ENCODE data around the gene AKAP1.
"Not testable (repeated sequence)": the region's sequence is repeated elsewhere in the genome, so short reads cannot be mapped to it uniquely, and the experiment has no call there.

AKAP1 gene

DNA sequence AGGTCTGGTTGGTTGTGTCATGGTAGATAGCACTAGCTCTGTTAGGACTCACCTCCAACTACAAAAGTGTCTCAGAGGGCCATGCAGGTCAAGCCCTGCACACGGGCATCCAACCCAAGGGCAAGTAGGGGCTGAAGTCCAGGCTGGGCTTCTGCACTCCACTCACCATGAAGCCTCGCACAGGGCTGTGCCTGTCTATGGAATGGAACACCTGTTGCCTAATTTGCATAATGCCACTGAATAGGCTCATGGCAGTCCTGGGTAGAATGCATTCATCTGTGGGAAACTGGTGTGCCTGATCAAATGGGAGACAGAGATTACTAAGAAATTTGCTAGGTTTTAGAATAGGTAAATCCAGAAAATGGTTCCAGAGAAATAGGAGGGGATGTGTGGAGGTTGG, 8.0 kb upstream of the AKAP1 start:
- no peak for DNase-seq (ENCODE audit: low read depth)

DNA sequence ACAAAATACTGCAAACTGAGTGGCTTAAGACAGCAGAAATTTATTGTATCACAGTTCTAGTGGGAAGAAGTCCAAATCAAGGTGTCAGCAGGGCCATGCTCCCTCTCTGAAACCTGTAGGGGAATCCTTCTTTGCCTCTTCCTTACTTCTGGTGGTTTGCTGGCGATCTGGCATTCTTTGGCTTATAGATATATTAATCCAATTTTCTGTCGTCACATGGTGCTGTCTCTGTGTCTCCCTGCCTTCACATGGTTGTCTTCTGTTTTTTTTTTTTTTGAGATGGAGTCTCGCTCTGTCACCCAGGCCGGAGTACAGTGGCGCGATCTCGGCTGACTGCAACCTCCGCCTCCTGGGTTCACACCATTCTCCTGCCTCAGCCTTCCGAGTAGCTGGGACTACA, 6.8 kb upstream of the AKAP1 start:
- no peak for DNase-seq (ENCODE audit: low read depth)

DNA sequence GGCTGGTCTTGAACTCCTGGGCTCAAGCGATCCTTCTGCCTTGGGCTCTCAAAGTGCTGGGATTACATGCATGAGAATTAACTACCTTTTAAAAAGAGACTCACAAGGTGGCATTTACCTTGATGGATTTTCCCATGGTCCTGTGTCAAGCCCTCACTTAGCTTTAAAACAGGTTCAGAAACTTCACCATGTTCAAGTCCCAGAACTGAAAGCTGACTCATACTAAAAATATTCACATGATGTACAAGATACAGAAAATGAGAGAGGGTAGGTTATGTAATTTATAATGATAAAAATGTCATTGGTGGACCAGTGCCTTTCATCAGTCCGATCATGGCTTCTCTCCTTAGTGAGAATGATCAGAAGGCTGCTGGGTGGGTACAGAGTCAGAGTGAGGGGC, 4.3 kb upstream of the AKAP1 start:
- DNase-seq (ENCODE audit: low read depth): no peak

DNA sequence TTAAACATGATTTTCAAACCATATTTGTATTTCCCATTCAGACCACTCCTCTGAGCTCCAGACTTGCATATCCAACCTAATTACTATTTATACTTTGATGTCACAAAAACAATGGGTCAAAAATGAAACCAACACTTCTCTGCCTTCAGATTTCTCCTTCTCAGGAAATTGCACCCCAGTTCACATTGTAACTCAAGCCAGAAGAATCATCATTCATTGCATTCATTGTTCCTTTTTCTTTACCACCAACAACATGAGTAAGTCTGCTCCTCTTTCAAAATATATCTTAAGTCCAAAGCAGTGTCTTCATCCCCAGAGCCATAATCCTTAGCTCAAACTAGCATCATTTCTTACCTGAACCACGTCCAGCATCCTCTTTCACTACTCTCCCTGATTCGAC, 2.6 kb upstream of the AKAP1 start:
- no peak for DNase-seq (ENCODE audit: low read depth)

DNA sequence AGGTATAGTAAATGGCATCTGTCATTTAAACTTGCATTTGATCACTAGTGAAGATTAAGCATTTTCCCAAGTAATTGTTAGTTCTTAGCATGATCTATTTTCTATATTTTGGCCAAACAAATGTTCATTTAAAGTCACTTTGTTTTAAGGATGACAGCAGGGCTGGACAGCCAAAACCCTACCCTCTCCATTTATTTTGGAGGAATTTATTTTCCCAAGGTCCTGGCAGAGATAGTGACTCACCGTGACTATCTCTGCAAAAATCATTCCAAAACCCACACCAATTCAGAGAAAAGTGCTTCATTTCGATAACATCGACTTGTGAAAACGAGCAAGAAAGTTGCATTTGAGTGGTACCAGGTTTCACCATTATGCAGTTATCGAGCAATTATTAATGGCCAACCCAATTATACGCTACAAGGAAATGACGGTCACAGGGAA, 665 bp upstream of the AKAP1 start:
- DNase-seq (ENCODE audit: low read depth): no peak

DNA sequence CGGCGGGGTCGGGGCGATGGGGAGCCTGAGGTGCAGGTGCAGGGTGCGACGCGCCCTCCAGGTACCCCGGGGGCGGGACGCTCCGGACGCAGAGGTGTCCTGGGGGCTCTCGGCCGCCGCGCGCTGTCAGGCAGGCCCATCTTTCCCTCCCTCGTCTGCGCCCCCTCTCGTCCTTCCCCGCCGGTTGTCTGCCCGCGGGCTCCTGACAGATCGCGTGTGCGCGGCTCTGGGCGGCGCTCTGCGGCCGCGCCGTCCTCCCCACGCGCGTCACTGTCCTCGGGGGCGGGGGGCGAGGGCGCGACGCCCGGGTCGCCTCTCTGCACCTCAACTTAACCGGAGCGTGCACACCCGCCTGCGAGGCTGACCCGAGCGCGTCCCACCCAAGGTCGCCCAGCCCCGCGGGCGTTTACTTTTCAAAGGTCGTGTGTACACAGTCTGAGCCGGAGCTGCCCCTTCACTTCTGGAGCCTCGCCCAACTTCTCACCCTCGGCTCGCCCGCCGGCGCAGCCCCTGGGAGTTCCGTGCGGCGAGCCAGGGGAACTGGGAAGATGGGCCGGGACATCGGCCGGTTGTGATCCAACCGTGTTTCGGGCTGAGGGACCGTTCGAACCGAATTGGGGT, 512 bp downstream of the AKAP1 start:
- peak; percentile 40 for DNase-seq (ENCODE audit: low read depth)

DNA sequence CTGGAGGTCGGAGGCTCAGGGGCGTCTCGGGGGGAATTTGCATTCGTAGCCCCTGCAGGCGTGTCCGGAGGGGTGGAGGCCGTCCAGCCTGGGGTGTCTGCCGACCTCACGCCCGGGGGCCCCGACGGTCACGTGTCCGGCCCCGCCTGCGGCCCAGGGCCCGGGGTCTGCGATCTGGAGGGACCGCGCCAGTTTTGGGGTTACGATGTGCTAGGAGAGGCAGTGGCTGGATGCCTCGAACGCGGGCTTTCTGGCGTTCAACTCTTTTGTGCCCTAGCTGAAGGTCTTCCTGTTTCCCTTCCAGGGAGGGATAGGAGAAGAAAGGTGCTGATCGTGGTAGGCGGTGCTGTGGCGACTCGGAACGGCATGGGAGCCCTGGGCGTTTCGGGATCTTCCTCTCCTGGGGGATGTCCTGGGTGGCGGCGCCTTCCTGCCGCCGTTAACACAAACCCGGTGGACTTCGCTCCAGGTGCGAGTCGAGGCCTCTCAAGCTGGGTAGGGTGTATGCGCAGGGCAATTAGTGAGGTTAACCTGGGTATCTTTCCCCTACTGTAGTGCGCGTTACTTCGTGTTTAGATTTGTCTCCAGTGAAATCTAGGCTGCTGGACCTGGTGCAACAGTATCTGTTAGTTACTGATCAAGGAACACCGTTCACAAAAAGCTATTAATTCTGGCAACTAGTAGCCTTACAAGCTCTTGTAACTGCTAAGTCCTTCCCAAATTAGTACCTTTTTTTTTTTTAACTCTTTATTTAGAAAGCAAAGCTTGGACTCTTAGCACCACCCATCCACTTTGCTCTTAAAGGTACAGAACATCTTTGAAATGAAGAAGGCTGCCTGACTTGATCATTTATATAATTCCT, 1.3 kb downstream of the AKAP1 start:
- DNase-seq (ENCODE audit: low read depth): peak; percentile 9

DNA sequence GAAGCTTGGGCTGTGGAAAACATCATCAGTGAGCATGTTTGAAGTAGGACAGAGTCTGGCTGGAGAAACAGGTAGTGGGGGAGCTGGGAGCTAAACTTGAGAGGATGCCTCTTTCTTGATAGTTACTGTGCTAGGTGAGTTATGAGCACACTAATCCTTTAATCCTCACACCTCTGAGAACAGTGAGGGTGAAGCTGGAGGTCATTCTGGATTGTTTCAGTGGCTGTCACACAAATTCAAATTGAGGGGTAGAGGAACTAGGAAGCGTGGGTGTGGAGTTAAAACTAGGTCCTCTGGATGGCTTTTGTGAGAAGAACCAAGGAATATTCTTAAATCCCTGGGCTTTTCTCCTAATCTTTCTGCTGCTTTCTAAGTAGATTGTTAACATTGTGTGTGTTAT, 3.3 kb downstream of the AKAP1 start:
- no peak for DNase-seq (ENCODE audit: low read depth)

DNA sequence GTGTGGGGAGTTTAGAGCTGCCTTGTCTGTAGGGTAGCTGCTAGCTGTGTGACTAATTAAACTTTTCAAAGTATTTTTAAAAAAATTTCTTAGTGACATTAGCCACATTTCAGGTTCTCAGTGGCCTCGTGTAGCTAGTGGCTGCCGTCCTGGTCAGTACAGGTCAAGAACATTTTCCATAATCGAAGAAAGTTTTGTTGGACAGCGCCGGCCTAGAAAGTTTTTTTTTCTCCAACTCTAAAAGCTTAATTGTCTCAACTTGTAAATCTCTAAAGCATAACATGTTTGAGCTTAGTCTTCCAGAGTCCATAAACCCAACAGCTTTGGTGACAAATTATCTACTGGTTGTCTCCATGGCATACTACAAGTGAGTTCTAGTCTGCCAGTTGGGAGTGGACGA, 4.3 kb downstream of the AKAP1 start:
- DNase-seq (ENCODE audit: low read depth): no peak

DNA sequence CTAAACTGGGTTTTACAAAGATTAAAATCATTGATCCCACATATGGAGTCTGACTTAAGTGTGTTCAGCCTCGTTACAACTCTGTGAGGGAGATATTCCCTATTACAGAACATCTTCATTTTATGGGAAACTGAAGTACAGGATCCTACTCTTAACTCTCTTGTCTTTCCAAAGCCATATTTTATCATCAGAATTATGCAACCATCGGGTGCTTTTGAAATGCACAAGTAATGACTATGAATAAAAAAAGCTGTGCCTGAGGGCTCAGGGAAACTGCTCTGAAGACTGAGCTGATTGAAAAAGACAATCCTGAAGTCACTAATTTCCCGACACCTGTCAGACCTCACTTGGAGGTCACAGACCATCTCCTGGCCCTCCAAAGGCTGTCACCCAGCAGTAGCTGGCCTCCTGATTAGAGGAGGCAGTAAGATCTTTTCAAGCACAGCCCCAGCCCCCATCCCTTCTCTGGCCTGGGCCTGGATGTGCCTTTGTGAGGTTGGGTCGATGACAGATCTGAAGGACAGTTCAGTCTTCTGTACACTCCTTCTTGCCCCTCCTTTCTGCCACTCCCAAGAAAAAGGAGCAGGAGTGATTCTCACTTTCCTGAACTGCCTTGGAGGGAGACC, 5.6 kb downstream of the AKAP1 start:
- DNase-seq (ENCODE audit: low read depth): no peak

DNA sequence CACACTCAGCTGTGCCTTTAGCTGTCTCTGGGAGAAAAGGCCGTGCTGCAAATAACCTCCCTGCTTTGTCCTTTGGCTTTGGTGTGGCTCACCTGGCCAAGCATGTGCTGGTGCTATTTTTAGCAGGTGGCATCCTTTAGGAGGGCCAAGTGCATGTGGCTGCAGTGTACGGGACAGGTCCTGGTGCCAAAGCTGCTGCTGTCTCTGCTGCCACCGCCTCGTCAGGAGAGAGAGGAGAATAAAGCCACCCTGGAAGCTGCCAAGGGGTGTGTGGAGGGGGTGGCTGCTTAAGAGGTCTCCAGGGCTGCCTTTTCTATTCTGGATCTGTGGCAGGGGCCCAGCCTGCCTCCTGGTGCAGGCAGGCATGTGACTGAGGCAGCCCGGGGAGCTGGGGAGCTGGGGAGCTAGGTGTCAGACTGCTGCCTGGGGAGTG, 6.2 kb downstream of the AKAP1 start:
- no peak for DNase-seq (ENCODE audit: low read depth)

DNA sequence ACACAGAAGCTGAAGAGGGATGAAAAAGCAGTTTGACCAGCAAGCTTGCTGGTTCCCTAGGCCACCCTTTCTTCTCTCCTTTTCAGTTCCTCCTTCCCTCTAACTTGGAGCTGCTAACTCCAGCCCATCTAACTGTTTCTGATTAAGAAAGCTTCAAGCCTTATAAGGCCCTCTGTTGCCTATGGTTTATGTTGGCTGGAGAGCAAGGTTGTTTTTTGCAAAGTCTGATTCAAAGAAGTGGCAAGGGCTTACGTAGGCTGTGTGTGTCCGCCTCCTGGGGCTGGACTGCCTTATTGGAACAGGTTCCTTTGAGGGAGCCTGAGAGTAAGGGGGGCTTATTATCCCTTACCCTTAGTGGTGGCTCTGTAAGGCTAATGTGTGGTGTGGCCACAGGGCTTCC, 7.1 kb downstream of the AKAP1 start:
- DNase-seq (ENCODE audit: low read depth): no peak

DNA sequence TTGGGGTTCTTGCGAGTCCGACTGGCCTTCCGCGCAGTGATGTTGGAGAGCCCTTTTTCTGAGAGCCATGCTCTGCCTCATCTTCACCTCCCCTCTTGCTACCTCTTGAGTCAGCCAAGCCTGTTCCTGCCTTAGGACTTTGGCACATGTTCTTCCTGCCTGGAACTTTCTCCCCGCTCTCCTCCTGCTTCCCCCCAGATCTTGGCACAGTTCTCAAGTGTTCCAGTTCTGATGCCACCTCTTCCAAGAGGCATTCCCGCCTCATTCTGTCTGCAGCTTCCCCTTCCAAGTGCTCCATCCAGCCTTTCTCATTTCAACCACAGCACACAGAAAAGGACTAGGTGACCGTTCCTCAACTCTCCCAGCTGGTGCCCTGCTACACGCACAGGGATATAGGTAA, 7.7 kb downstream of the AKAP1 start:
- no peak for DNase-seq (ENCODE audit: low read depth)

DNA sequence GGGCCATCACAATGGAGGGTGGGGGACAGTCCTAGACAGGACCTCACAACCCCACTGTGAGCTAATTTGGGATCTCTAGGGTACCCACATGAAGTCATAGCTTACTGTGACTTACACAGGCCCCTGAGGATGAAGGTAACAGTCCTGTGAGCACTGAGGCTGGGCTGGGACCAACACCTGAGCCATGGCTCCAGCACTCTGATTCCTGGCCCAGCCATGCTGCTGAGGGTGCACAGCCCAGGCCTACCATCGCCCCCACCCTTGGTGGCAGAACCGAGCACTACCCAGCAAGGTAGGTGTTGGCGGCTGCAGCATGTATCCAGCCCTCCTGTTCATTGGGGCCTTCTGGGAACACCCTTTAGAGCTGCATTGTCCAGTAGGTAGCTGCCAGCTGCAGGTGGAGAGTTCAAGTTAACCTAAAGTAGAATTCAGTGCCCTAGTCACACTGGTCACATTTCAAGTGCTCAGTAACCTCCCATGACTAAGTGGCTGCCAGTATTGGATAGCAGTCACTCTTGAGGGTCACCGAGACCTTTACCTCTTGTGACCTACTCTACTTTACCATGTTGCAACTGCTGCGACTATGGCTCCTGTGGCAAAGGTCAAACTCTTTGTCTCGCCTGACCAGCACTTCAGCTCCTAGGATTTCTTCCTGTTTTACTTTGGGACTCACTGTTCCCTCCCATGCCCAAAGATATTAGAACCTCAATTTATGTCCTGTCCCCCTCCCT, 11.6 kb downstream of the AKAP1 start:
- DNase-seq (ENCODE audit: low read depth): no peak

DNA sequence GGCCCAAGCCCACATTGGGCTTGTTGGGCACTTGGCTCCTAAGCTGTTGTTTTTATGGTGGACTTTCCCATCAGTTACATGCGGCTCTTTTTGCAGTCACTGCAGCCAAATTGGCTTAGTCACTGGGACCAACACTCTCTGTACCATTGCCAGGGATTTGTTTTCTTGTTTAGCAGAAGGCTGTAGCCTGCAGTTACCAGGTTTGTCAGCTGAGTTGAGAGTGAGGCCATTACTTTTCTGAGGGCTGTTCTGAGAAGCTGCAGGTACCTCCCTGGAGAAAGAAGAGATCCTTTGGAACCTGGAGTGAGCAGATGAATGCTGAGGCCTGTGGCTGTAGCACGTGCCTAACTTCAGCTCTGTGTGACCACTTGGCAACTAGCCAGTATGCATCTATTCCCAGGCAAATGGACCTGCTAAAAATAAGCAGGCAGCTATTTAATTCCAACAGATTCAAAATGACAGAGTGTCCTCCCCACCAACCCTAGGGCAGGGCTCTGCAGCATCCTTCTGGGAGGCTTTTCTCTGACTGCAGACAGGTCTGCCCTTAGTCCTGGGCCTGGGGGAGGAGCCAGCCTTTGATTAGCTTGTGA, 12.9 kb downstream of the AKAP1 start:
- DNase-seq (ENCODE audit: low read depth): no peak

DNA sequence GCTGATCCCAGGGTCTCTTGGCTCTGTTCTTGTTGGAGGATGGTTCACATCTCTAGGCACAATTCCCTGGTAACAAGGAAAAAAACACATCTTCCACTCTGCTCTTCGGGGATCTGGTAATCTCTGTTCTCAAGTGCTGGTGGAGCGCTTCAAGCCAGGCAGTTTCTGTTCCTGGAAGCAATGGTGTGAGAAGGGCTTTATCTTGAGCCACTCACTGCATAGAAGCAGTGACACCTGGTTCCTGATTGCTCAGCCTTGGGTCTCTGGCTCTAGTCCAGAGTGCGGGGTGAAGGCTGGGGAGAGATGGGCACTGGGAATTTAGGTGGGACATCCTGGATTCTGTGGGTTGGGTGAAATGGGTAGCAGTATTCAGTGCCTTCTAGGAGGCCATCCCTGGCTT, 14.1 kb downstream of the AKAP1 start:
- DNase-seq (ENCODE audit: low read depth): no peak

DNA sequence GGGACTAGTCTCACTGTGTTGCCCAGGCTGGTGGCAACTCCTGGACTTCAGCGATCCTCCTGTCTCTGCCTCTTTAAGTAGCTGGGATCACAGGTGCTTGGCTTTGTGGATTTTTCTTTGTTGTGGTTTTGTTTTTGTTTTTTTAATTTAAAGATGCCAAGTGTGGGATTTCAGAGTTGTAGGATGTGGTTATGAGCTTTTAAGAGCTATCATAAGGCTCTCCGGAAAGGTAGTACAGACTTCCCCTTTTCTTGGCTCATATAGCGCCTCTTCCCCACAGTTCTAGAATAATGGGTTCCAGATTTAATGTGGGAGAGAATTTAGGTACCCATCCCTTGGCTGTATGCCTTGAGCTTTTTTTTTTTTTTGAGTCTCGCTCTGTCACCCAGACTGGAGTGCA, 17.1 kb downstream of the AKAP1 start:
- DNase-seq (ENCODE audit: low read depth): no peak

DNA sequence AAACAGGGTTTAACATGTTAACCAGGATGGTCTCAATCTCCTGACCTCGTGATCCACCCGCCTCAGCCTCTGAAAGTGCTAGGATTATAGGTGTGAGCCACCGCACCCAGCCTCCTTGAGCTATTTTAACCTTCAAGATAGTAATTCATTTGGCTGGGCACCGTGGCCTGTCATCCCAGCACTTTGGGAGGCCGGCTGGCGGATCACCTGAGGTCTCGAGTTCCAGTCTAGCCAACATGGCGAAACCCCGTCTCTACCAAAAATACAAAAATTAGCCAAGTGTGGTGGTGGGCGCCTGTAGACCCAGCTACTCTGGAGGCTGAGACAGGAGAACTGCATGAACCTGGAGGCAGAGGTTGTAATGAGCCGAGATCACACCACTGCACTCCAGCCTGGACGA, 17.6 kb downstream of the AKAP1 start:
- not testable (repeated sequence) for DNase-seq (ENCODE audit: low read depth)

DNA sequence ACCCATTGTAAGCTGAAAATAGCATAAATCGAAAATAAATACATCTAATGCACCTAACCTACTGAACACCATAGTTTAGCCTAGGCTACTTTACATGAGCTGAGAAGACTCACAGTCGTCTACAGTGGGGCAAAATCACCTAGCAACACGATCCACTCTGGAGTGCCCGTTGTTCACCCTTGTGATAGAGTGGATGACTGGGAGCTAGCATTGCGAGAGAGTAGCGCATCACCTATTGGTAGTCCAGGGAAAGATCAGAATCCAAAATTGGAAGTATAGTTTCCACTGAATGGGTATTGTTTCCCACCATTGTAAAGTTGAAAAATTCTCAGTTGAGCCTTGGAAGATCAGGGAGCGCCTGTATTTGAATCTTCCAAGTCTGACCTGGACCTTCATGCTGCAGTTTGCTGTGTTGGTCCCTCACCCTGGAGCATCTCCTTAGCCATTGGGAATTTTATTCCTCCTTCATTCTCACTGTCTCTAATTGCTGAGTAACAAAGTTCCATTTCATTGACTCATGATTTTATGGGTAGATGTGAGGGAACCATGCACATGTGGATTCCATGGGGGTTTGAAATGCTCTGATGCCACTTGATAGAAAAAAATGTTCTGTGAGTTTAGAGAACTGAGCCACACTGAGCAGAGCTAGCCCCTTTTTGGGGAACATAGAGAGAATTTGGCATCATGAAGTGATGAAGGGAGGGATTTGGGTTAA, 19.6 kb downstream of the AKAP1 start:
- DNase-seq (ENCODE audit: low read depth): no peak

DNA sequence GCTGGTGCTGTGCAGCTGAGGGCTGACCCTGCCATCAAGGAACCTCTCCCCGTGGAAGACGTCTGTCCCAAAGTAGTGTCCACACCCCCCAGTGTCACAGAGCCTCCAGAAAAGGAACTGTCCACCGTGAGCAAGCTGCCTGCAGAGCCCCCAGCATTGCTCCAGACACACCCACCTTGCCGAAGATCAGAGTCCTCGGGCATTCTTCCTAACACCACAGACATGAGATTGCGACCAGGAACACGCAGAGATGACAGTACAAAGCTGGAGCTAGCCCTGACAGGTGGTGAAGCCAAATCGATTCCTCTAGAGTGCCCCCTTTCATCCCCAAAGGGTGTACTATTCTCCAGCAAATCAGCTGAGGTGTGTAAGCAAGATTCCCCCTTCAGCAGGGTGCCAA, 20.5 kb downstream of the AKAP1 start:
- no peak for DNase-seq (ENCODE audit: low read depth)

DNA sequence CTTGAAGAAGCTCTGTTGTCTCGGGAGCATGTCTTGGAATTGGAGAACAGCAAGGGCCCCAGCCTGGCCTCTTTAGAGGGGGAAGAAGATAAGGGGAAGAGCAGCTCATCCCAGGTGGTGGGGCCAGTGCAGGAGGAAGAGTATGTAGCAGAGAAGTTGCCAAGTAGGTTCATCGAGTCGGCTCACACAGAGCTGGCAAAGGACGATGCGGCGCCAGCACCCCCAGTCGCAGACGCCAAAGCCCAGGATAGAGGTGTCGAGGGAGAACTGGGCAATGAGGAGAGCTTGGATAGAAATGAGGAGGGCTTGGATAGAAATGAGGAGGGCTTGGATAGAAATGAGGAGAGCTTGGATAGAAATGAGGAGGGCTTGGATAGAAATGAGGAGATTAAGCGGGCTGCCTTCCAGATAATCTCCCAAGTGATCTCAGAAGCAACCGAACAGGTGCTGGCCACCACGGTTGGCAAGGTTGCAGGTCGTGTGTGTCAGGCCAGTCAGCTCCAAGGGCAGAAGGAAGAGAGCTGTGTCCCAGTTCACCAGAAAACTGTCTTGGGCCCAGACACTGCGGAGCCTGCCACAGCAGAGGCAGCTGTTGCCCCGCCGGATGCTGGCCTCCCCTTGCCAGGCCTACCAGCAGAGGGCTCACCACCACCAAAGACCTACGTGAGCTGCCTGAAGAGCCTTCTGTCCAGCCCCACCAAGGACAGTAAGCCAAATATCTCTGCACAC, 21.2 kb downstream of the AKAP1 start:
- DNase-seq (ENCODE audit: low read depth): no peak
